GM23248 (cell line): ENCODE results near the gene PCF11. TPM values are rescaled to one million over a fixed set of nuclear protein-coding genes. Genes with fewer than 3 reads are reported as not detected.

Source experiments
- DNase-seq: peaks from one replicate; pipeline ENCODE4 v3.0.0-alpha.2; 2015
- H2AFZ ChIP-seq: fragments of 200-600 bp; sonication (generic); 2 replicates; pipeline ENCODE4 v1.6.1; 2016; ENCODE audit warnings: antibody characterized with exemption
- H3F3A ChIP-seq: fragments of 200-600 bp; sonication (generic); 2 replicates; pipeline ENCODE4 v1.6.1; 2016; ENCODE audit warnings: mild to moderate bottlenecking, antibody characterized with exemption, mixed run types; ENCODE audit not compliant: insufficient read depth
- H3K27ac ChIP-seq: fragments of 200-600 bp; sonication (generic); 2 replicates; pipeline ENCODE4 v1.5.1; 2016; ENCODE audit warnings: mild to moderate bottlenecking
- H3K27me3 ChIP-seq: fragments of 200-600 bp; sonication (generic); replicated peaks from 2 replicates; pipeline ENCODE4 v1.6.1; 2016; ENCODE audit warnings: mild to moderate bottlenecking; ENCODE audit not compliant: insufficient read depth
- H3K36me3 ChIP-seq: fragments of 200-600 bp; sonication (generic); 2 replicates; pipeline ENCODE4 v1.6.1; 2016; ENCODE audit warnings: low read depth, mild to moderate bottlenecking
- H3K4me1 ChIP-seq: fragments of 200-600 bp; sonication (generic); 2 replicates; pipeline ENCODE4 v1.6.1; 2016; ENCODE audit warnings: mild to moderate bottlenecking; ENCODE audit not compliant: insufficient read depth
- H3K4me2 ChIP-seq: fragments of 200-600 bp; sonication (generic); one replicate; pipeline ENCODE4 v1.6.1; 2016; ENCODE audit warnings: mild to moderate bottlenecking; ENCODE audit not compliant: unreplicated experiment
- H3K4me3 ChIP-seq: fragments of 200-600 bp; sonication (generic); 2 replicates; pipeline ENCODE4 v1.5.1; 2016; ENCODE audit warnings: mild to moderate bottlenecking
- H3K79me2 ChIP-seq: fragments of 200-600 bp; sonication (generic); 2 replicates; pipeline ENCODE4 v1.6.1; 2016; ENCODE audit warnings: mild to moderate bottlenecking; ENCODE audit not compliant: insufficient read depth
- H3K9ac ChIP-seq: fragments of 200-600 bp; sonication (generic); 2 replicates; pipeline ENCODE4 v1.6.1; 2016; ENCODE audit warnings: mild to moderate bottlenecking
- H3K9me2 ChIP-seq: fragments of 200-600 bp; sonication (generic); 2 replicates; pipeline ENCODE4 v1.6.1; 2016; ENCODE audit warnings: mixed run types, mild to moderate bottlenecking, moderate library complexity; ENCODE audit not compliant: insufficient read depth
- H3K9me3 ChIP-seq: fragments of 200-600 bp; sonication (generic); one replicate; pipeline ENCODE4 v1.6.1; 2017; ENCODE audit warnings: low read depth
- H4K20me1 ChIP-seq: fragments of 200-600 bp; sonication (generic); 2 replicates; pipeline ENCODE4 v1.6.0; 2016; ENCODE audit not compliant: insufficient read depth
- EZH2 ChIP-seq: fragments of 200-600 bp; sonication (generic); IDR thresholded peaks from 2 replicates; pipeline ENCODE4 v1.6.1; 2018; ENCODE audit warnings: antibody characterized with exemption, mild to moderate bottlenecking; ENCODE audit not compliant: insufficient read depth, poor library complexity, severe bottlenecking
- EZH2phosphoT487 ChIP-seq: fragments of 200-600 bp; sonication (generic); IDR thresholded peaks from 2 replicates; pipeline ENCODE4 v1.6.1; 2018; ENCODE audit warnings: antibody characterized with exemption, moderate library complexity, mild to moderate bottlenecking, low read depth; ENCODE audit not compliant: insufficient read depth
- WGBS, 2 experiments: methylation state at CpG; one replicate each; pipeline ENCODE4 v1.1.6; 2015 to 2017; ENCODE audit warnings: low lambda C conversion rate in 2 of 2, low coverage in 1 of 2; ENCODE audit errors: missing lambda C conversion rate in 2 of 2; 5-methylcytosine and 5-hydroxymethylcytosine counted together
- in situ Hi-C: fragments of 300-500 bp; cut with MboI; formaldehyde crosslinking; loops from 2 replicates; pipeline ENCODE4 v1.15.0; 2020
- polyA plus RNA-seq: library from polyadenylated mRNA; unstranded; fragments of >200 nt; fragmentation: Nextera tagmentation; extraction: Ambion mirVana; gene quantifications from 2 replicates; pipeline ENCODE4 v1.2.1, GENCODE V29; 2016
- total RNA-seq: library from RNA; depleted of rRNA; stranded (reverse); fragments of >200 nt; shearing (Covaris generic); gene quantifications from 2 replicates; pipeline ENCODE4 v1.2.3, GENCODE V29; 2014

PCF11 gene
- total and polyA plus RNA-seq, 2 experiments from 2014 or later, result 9.1 to 19.7 TPM

GRCh38 chr11:83192606-83193245 lies 35.8 kb downstream of the PCF11 start:
- in situ Hi-C loops, result no loop called here
- H2AFZ ChIP-seq, result peak overlapping the region; percentile 89

GRCh38 chr11:83193315-83194280 lies 36.7 kb downstream of the PCF11 start, which contains the start of gene ANKRD42:
Gene ANKRD42, plus strand, starts transcription at chr11:83193712. Its CDS starts 959 bp downstream, at chr11:83194671.
- Histone ChIP-seq H2AFZ (peak within 1 kb of the TSS; percentile 89), H4K20me1 (no peaks in the 10 kb centered on the region), H3K9me3 (no peaks in the 10 kb centered on the region), H3K9me2 (no peaks in the 10 kb centered on the region), H3K4me1 (peaks cover 42% of the 10 kb centered on the region), H3K4me2 (peak within 1 kb of the TSS; percentile 100), H3K36me3 (peaks cover 18% of the 10 kb centered on the region; the same call in 1 of the 2 replicates), H3F3A (peaks cover 58% of the 10 kb centered on the region), H3K4me3 (peak within 1 kb of the TSS; percentile 90), H3K27ac (peak within 1 kb of the TSS; percentile 95), H3K27me3 (no peaks in the 10 kb centered on the region), H3K9ac (peak within 1 kb of the TSS; percentile 98), H3K79me2 (peaks cover 62% of the 10 kb centered on the region)
- in situ Hi-C loops, result no loop called here
- no peak for TF ChIP-seq EZH2phosphoT487
- TF ChIP-seq EZH2, result no peak
- peak; percentile 100 for DNase-seq
- 0 to 1% methylated on average over 67 of the region's 67 CpGs for WGBS, 2 experiments

More at GRCh38 chr11:83192606-83193245, 35.8 kb downstream of the PCF11 start:
- no peaks in the 10 kb centered on the region for H3K9me3 ChIP-seq
- TF ChIP-seq EZH2phosphoT487 (no peak), EZH2 (no peak)
- H3K9ac ChIP-seq, result peak overlapping the region; percentile 98
- peak overlapping the region; percentile 95 for H3K27ac ChIP-seq
- no peaks in the 10 kb centered on the region for H3K27me3 ChIP-seq
- peak; percentile 48 for DNase-seq
- peaks cover 66% of the 10 kb centered on the region for H3F3A ChIP-seq
- peaks cover 53% of the 10 kb centered on the region for H3K79me2 ChIP-seq
- WGBS, 2 experiments, result 14 to 17% methylated on average over 8 of the region's 8 CpGs
- H3K9me2 ChIP-seq, result no peaks in the 10 kb centered on the region
- H4K20me1 ChIP-seq, result no peaks in the 10 kb centered on the region
- H3K4me2 ChIP-seq, result peak overlapping the region; percentile 100
- H3K4me1 ChIP-seq, result peaks cover 42% of the 10 kb centered on the region
- H3K4me3 ChIP-seq, result peak overlapping the region; percentile 90
- peaks cover 17% of the 10 kb centered on the region; the same call in 1 of the 2 replicates for H3K36me3 ChIP-seq

- Histone ChIP-seq H3K4me3 (peak overlapping the region; percentile 90), H3K9me2 (no peaks in the 10 kb centered on the region), H3K36me3 (peaks cover 21% of the 10 kb centered on the region; the same call in 1 of the 2 replicates), H3K79me2 (peaks cover 68% of the 10 kb centered on the region), H3K9me3 (no peaks in the 10 kb centered on the region), H3K27me3 (no peaks in the 10 kb centered on the region), H3K9ac (peak overlapping the region; percentile 98), H3K27ac (peak overlapping the region; percentile 95), H4K20me1 (no peaks in the 10 kb centered on the region), H3K4me1 (peaks cover 42% of the 10 kb centered on the region), H2AFZ (peak overlapping the region; percentile 89), H3K4me2 (peak overlapping the region; percentile 99), H3F3A (peaks cover 49% of the 10 kb centered on the region)
- TF ChIP-seq EZH2phosphoT487, result no peak
- TF ChIP-seq EZH2, result no peak
- in situ Hi-C loops, result no loop called here
- WGBS, 2 experiments, result 0 to 1% methylated on average over 30 to 35 of the region's 35 CpGs
- DNase-seq, result peak; percentile 90
These were observed 37.6 kb downstream of the PCF11 start for GRCh38 chr11:83194281-83195142.

- Histone ChIP-seq H3K9me3 (no peaks in the 10 kb centered on the region), H3K4me2 (peak overlapping the region; percentile 99), H3K4me3 (peak overlapping the region; percentile 90), H3K79me2 (peaks cover 71% of the 10 kb centered on the region), H4K20me1 (no peaks in the 10 kb centered on the region), H3K4me1 (peaks cover 42% of the 10 kb centered on the region), H3K27me3 (no peaks in the 10 kb centered on the region), H3F3A (peaks cover 44% of the 10 kb centered on the region), H3K9me2 (no peaks in the 10 kb centered on the region), H3K36me3 (peaks cover 21% of the 10 kb centered on the region; the same call in 1 of the 2 replicates), H3K27ac (peak overlapping the region; percentile 95), H2AFZ (peak overlapping the region; percentile 89), H3K9ac (peak overlapping the region; percentile 98)
- peak; percentile 34 for DNase-seq
- WGBS, 2 experiments, result 43 to 44% methylated on average over 4 of the region's 4 CpGs
- in situ Hi-C loops, result no loop called here
- no peak for TF ChIP-seq EZH2phosphoT487
- TF ChIP-seq EZH2, result no peak
These were observed 38.2 kb downstream of the PCF11 start for GRCh38 chr11:83195143-83195466.
